Activated CD8-positive, alpha-beta T cell treated with anti-CD3 and anti-CD28 coated beads for 36 hours (primary cell): Measurements from ENCODE around the gene MFSD6. TPM values are rescaled to one million over a fixed set of nuclear protein-coding genes. Genes with fewer than 3 reads are reported as not detected.
A peak's percentile ranks its signal among the peaks of the same experiment; 100 is the strongest.

Source experiments
- ATAC-seq: fragments of 200-7000 bp; cut with Tn5 transposase; one replicate; pipeline ENCODE4 v1.10.0; 2021; ENCODE audit warnings: mild to moderate bottlenecking, moderate library complexity
- CTCF ChIA-PET: fragments of 350-600 bp; sonication (Branson Sonifier 250); formaldehyde crosslinking; loops from one replicate; lab custom pipeline; 2021; ENCODE audit warnings: antibody characterized with exemption; lab: Charles Lee
- POLR2A ChIA-PET: fragments of 350-600 bp; sonication (Branson Sonifier 250); formaldehyde crosslinking; loops from one replicate; lab custom pipeline; 2021; ENCODE audit warnings: antibody characterized with exemption; lab: Charles Lee
- DNase-seq: peaks from one replicate; pipeline ENCODE4 v3.0.0-alpha.2; 2020
- H3K27ac Mint-ChIP-seq: one replicate; pipeline ENCODE4 v1.8.0; 2021; ENCODE audit warnings: mild to moderate bottlenecking, mixed read lengths
- H3K27me3 Mint-ChIP-seq: one replicate; pipeline ENCODE4 v1.8.0; 2021; ENCODE audit warnings: mixed read lengths
- H3K36me3 Mint-ChIP-seq: one replicate; pipeline ENCODE4 v1.8.0; 2021; ENCODE audit warnings: low read depth, mixed read lengths
- H3K4me1 Mint-ChIP-seq: one replicate; pipeline ENCODE4 v1.8.0; 2021; ENCODE audit warnings: low read depth, mixed read lengths
- H3K4me3 Mint-ChIP-seq: one replicate; pipeline ENCODE4 v1.8.0; 2021; ENCODE audit warnings: mild to moderate bottlenecking, moderate library complexity, mixed read lengths
- H3K9me3 Mint-ChIP-seq: one replicate; pipeline ENCODE4 v1.8.0; 2021; ENCODE audit warnings: mixed read lengths
- CTCF ChIP-seq: fragments of 200-600 bp; IDR thresholded peaks from one replicate; pipeline ENCODE4 v1.8.0; 2022; ENCODE audit warnings: antibody characterized with exemption, mild to moderate bottlenecking
- intact Hi-C: fragments of 100-400 bp; cut with micrococcal nuclease; formaldehyde crosslinking; loops from one replicate; pipeline ENCODE4 v1.10.0; 2022
- total RNA-seq, 2 experiments: library from RNA; stranded (reverse); gene quantifications; one replicate each; pipeline ENCODE4 v1.2.3, GENCODE V29; 2021

MFSD6 gene
- total RNA-seq, 2 experiments from 2014 or later: 31.5 to 32.8 TPM

GRCh38 chr2:190408538-190409271, 550 bp downstream of the MFSD6 start:
- ChIA-PET POLR2A (interaction anchor here (0.6 to 1.8 kb wide), 3 partner anchors 23 to 125 kb away, joined by 3 to 11 read pairs (median 4); partner anchors contain the start of gene NEMP2), CTCF (interaction anchor here (2.2 kb wide), 1 partner anchor 272 kb away, joined by 8 read pairs; no protein-coding TSS in a partner anchor)
- H3K9me3 Mint-ChIP-seq: no peaks in the 10 kb centered on the region
- H3K4me1 Mint-ChIP-seq: peaks cover 34% of the 10 kb centered on the region
- no peaks in the 10 kb centered on the region for H3K27me3 Mint-ChIP-seq
- intact Hi-C loops: loop anchor here (10.0 kb wide), 1 partner anchor 266 kb away; no protein-coding TSS in a partner anchor
- H3K27ac Mint-ChIP-seq: peak overlapping the region; percentile 95
- no peak for TF ChIP-seq CTCF
- ATAC-seq: peak; percentile 57
- peak overlapping the region; percentile 88 for H3K4me3 Mint-ChIP-seq
- DNase-seq: peak; percentile 79
- peaks cover 4% of the 10 kb centered on the region for H3K36me3 Mint-ChIP-seq

- Mint-ChIP-seq H3K36me3 (peaks cover 5% of the 10 kb centered on the region), H3K27ac (peak overlapping the region; percentile 95), H3K27me3 (no peaks in the 10 kb centered on the region), H3K9me3 (no peaks in the 10 kb centered on the region), H3K4me3 (peak overlapping the region; percentile 88), H3K4me1 (peaks cover 41% of the 10 kb centered on the region)
- ATAC-seq: no peak
- ChIA-PET CTCF (interaction anchor here (1.2 to 2.2 kb wide), 3 partner anchors 20 to 321 kb away, joined by 3 to 8 read pairs (median 4); no protein-coding TSS in a partner anchor), POLR2A (interaction anchor here (0.8 to 1.7 kb wide), 4 partner anchors 10 to 603 kb away, joined by 3 to 7 read pairs (median 4); partner anchors contain the start of gene NEMP2)
- intact Hi-C loops: loop anchor here (10.0 kb wide), 2 partner anchors 105 to 265 kb away; no protein-coding TSS in a partner anchor
- no peak for DNase-seq
- TF ChIP-seq CTCF: no peak
Measured at GRCh38 chr2:190409616-190410015, 1.5 kb downstream of the MFSD6 start.

DNA sequence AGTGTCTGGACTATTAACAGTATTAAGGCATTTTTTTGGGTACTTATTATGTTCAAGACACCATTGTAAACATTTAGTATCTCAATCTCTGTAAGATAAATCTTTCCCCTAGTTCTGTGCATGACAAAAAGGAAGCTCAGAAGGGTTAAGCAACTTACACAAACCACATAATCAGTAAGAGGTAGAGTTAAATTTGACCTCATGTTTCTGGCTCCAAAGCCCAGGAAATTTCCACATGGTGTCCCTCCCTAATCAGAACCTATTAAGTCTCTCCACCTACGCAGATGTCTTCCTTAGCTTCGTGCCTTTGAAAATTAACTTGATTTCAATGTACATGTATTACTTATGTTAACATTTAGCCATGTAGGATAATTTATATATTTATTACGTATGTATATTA, 2.0 kb downstream of the MFSD6 start:
- ChIA-PET POLR2A (interaction anchor here (1.4 to 1.7 kb wide), 3 partner anchors 9 to 124 kb away, joined by 4 to 7 read pairs (median 4); partner anchors contain the start of gene NEMP2), CTCF (interaction anchor here (1.2 to 2.2 kb wide), 3 partner anchors 19 to 321 kb away, joined by 3 to 8 read pairs (median 4); no protein-coding TSS in a partner anchor)
- DNase-seq: no peak
- H3K36me3 Mint-ChIP-seq: peaks cover 5% of the 10 kb centered on the region
- peak overlapping the region; percentile 95 for H3K27ac Mint-ChIP-seq
- no peak for ATAC-seq
- intact Hi-C loops: loop anchor here (10.0 kb wide), 1 partner anchor 105 kb away; no protein-coding TSS in a partner anchor
- H3K4me1 Mint-ChIP-seq: peaks cover 41% of the 10 kb centered on the region
- TF ChIP-seq CTCF: no peak
- no peaks in the 10 kb centered on the region for H3K9me3 Mint-ChIP-seq
- no peaks in the 10 kb centered on the region for H3K27me3 Mint-ChIP-seq
- H3K4me3 Mint-ChIP-seq: peak overlapping the region; percentile 88

GRCh38 chr2:190412966-190413365, 4.8 kb downstream of the MFSD6 start:
- H3K36me3 Mint-ChIP-seq: peaks cover 9% of the 10 kb centered on the region
- POLR2A ChIA-PET: interaction anchor here (0.7 to 0.8 kb wide), 2 partner anchors 375 to 380 kb away, joined by 3 to 4 read pairs; no protein-coding TSS in a partner anchor
- ATAC-seq: no peak
- no peaks in the 10 kb centered on the region for H3K27me3 Mint-ChIP-seq
- no peak overlapping the region for H3K4me3 Mint-ChIP-seq
- no peak for TF ChIP-seq CTCF
- H3K9me3 Mint-ChIP-seq: no peaks in the 10 kb centered on the region
- peaks cover 60% of the 10 kb centered on the region for H3K4me1 Mint-ChIP-seq
- peak overlapping the region; percentile 72 for H3K27ac Mint-ChIP-seq
- DNase-seq: no peak
- CTCF ChIA-PET: no interaction called here
- intact Hi-C loops: loop anchor here (10.0 kb wide), 1 partner anchor 102 kb away; no protein-coding TSS in a partner anchor
